ENCODE results near the gene CCL7.

Gene CCL7

GRCh38 chr17:34226011-34226743, 43.8 kb upstream of the CCL7 start:
- no peak for TF ChIP-seq FOXP2 (optimal IDR thresholded peaks at IDR 0.05; ENCODE audit: borderline replicate concordance, extremely low read depth, extremely low read length, insufficient read depth)

- TF ChIP-seq REST (IDR thresholded peaks at IDR 0.05; ENCODE audit: insufficient read depth in 1 of 2, low read depth in 2 of 2, low read length in 2 of 2) (no peak), FOXP2 (optimal IDR thresholded peaks at IDR 0.05; ENCODE audit: borderline replicate concordance, extremely low read depth, extremely low read length, insufficient read depth) (no peak), TAF1 (IDR thresholded peaks at IDR 0.05; ENCODE audit: borderline replicate concordance, insufficient read depth, low read length) (no peak), POLR2AphosphoS5 (IDR thresholded peaks at IDR 0.05; ENCODE audit: low read depth, low read length) (no peak), SIN3A (IDR thresholded peaks at IDR 0.05; ENCODE audit: borderline replicate concordance, insufficient read depth, low read length) (no peak)
Observed at GRCh38 chr17:34226744-34227034, 43.3 kb upstream of the CCL7 start.

GRCh38 chr17:34227707-34228106, 42.3 kb upstream of the CCL7 start:
- TF ChIP-seq FOXP2 (optimal IDR thresholded peaks at IDR 0.05; ENCODE audit: borderline replicate concordance, extremely low read depth, extremely low read length, insufficient read depth) (no peak), REST (IDR thresholded peaks at IDR 0.05; ENCODE audit: insufficient read depth in 1 of 2, low read depth in 2 of 2, low read length in 2 of 2) (no peak), TAF1 (IDR thresholded peaks at IDR 0.05; ENCODE audit: borderline replicate concordance, insufficient read depth, low read length) (no peak), SIN3A (IDR thresholded peaks at IDR 0.05; ENCODE audit: borderline replicate concordance, insufficient read depth, low read length) (no peak), POLR2AphosphoS5 (IDR thresholded peaks at IDR 0.05; ENCODE audit: low read depth, low read length) (no peak)

GRCh38 chr17:34228781-34229180, 41.2 kb upstream of the CCL7 start:
- no peak for TF ChIP-seq POLR2AphosphoS5 (IDR thresholded peaks at IDR 0.05; ENCODE audit: low read depth, low read length)

GRCh38 chr17:34230342-34230741, 39.7 kb upstream of the CCL7 start:
- TF ChIP-seq TAF1 (IDR thresholded peaks at IDR 0.05; ENCODE audit: borderline replicate concordance, insufficient read depth, low read length) (no peak), FOXP2 (optimal IDR thresholded peaks at IDR 0.05; ENCODE audit: borderline replicate concordance, extremely low read depth, extremely low read length, insufficient read depth) (no peak), REST (IDR thresholded peaks at IDR 0.05; ENCODE audit: insufficient read depth in 1 of 2, low read depth in 2 of 2, low read length in 2 of 2) (no peak), SIN3A (IDR thresholded peaks at IDR 0.05; ENCODE audit: borderline replicate concordance, insufficient read depth, low read length) (no peak), POLR2AphosphoS5 (IDR thresholded peaks at IDR 0.05; ENCODE audit: low read depth, low read length) (no peak)

GRCh38 chr17:34234616-34235015, 35.4 kb upstream of the CCL7 start:
- no peak for TF ChIP-seq FOXP2 (optimal IDR thresholded peaks at IDR 0.05; ENCODE audit: borderline replicate concordance, extremely low read depth, extremely low read length, insufficient read depth)
- no peak for TF ChIP-seq POLR2AphosphoS5 (IDR thresholded peaks at IDR 0.05; ENCODE audit: low read depth, low read length)
- no peak for TF ChIP-seq SIN3A (IDR thresholded peaks at IDR 0.05; ENCODE audit: borderline replicate concordance, insufficient read depth, low read length)
- TF ChIP-seq REST (IDR thresholded peaks at IDR 0.05; ENCODE audit: insufficient read depth in 1 of 2, low read depth in 2 of 2, low read length in 2 of 2) = no peak
- no peak for TF ChIP-seq TAF1 (IDR thresholded peaks at IDR 0.05; ENCODE audit: borderline replicate concordance, insufficient read depth, low read length)
